Fibroblast of skin of abdomen (primary cell): ENCODE data around the gene BTBD18.
"Not testable (repeated sequence)": the region's sequence is repeated elsewhere in the genome, so short reads cannot be mapped to it uniquely, and the experiment has no call there.

Source experiments
- DNase-seq: peaks from one replicate; pipeline ENCODE4 v3.0.0-alpha.2; 2013

Gene BTBD18

DNA sequence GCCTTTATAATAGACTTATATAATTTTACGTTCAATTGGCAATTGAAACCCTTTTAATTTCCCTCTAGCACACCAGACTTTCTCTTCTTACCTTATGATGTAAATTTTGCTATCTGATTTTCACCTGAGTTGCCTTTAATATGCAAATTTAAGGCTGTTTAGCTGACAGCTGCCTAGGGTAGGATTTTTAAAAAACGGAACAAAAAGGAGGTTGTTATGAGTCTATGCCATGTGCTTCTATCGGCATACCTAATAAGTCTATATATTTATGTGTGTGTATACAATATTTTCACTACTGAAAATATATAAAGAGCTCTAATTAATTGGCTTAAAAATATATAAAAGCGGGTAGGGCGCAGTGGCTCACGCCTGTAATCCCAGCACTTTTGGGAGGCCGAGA, 22.1 kb downstream of the BTBD18 start:
- DNase-seq: no peak

DNA sequence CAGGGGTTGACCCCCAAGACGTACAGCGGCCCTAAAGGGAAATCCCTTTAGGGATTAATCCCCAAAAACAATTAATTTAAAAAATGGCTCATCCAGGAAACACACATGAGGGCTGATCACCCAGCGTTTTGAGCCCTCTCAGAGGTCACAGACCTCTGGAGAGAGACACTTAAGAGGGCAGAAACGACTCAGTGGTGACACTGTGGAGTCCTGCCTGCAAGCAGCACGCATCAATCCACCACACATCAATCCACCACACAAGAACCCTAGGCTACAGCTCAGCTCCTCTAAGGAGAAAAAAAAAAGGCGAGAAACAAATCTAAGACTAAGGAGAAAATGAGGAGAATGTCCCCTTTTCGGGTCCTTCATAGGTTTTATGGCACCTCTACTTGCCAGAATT, 22.8 kb downstream of the BTBD18 start:
- DNase-seq: no peak

DNA sequence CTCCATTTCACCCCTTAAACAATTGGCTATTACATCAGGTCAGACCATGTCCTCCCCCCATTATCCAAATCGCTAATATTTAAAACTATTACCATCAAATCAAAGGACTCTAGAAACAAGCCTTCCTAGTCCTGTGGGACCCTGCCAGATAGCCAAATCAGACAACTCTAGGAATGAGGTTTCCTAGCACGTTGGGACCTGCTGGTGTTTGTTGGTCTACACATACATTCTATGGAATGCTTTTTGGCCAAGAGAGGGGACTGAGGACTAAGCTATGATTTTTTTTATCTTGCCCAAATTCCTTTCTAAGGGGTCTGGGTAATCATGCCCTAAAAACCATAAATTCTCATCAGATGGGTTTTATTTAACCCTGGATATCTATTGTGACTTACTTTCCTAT, 24.4 kb downstream of the BTBD18 start:
- no peak for DNase-seq

DNA sequence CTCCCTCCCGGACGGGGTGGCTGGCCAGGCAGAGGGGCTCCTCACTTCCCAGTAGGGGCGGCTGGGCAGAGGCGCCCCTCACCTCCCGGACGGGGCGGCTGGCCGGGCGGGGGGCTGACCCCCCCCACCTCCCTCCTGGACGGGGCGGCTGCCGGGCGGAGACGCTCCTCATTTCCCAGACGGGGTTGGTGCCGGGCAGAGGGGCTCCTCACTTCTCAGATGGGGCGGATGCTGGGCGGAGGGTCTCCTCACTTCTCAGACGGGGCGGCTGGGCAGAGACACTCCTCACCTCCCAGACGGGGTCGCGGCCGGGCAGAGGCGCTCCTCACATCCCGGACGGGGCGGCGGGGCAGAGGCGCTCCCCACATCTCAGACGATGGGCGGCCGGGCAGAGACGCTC, 34.9 kb downstream of the BTBD18 start:
- not testable (repeated sequence) for DNase-seq

DNA sequence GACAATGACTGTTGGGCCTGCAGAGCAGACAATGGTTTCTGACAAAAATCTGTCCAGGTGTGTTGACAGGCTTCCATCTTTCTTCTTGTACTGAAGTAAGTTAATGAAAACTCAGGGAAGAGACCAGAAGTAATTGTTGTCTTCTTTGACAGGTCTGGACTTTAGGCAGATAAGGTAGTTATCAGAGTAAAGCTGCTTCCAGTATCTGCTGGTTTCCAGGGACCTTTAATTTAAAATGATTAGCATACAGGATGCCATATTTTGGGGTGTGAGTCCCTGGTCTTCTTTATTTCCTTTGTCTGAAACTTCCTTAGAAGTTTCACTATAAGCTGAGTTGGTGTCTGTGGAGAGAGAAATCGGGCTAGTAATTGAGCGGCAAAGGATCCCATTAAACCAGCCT, 37.8 kb downstream of the BTBD18 start:
- DNase-seq: no peak

DNA sequence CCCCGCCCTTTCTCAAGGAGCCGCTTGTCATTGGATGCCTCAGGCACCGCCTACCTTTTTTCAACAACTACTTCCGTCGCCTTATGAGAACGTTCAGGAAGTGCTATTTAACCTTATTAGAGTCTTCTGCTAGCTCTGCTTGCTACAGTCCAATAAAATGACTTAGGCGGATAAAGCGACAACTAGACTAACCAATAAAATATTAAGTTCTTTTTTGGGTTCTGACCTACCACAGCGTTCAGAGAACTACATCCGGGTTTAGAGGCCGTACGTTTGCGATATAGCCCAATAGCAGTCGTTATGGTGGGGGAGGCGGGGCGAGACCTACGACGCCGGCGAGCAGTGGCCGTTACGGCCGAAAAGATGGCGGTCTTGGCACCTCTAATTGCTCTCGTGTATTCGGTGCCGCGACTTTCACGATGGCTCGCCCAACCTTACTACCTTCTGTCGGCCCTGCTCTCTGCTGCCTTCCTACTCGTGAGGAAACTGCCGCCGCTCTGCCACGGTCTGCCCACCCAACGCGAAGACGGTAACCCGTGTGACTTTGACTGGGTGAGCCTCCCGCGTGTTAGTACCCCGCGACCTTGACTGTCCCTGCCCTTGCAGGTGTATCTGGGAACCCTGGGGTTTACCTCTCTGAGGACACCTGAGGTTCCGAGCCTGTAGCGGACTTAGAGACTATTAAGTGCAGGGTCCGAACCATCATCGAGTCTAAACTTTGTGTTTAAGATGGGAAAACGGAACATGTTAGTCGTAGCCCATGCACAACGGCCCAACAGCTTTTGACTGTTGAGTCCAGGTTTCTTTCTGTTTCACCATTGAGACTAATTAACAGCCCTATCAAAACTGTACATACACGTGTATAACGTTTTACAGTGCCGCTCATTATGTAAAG, 39.1 kb downstream of the BTBD18 start, which contains the start of gene TMX2:
TSS of gene TMX2 (plus strand) at position 338 of the 895 bp plus-strand sequence. CDS start at position 364, 26 bp downstream.
- DNase-seq: peak; percentile 99

DNA sequence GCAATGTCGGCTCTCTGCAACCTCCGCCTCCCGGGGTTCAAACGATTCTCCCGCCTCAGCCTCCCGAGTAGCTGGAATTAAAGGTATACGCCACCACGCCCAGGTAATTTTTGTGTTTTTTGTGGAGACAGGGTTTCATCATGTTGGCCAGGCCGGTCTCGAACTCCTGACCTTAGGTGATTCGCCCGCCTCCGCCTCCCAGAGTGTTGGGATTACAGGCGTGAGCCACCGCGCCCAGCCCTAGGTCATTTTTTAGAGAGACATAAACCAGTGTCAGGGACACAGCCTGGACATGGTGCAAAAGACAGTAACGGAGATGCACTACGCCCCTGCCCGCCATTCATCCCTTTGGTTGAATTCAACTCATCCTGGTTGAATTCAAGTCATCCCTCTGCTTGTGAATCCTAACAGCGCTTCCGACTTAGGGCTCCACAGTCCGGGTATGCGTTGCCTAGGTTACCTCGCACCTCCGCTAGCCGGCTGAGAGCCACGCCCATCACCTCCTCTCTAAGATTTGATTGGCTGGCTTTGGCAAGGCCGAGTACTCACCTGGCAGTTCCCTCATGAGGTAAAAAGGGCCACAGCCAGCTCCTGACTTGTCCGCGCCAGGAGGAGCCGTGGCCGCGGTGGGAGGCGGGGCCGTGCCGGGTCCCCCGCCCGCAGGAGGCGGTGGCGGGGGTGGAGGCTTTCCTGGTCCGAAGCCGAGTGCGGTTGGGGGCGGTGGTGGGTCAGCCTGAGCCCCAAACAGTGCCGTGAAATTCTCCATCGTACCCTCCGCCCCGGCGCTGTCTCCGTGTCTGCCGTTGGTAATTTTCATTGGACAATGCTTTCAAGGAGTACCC, 40.0 kb downstream of the BTBD18 start, which contains the start of gene MED19:
TSS of gene MED19 (minus strand) at position 802 of the 842 bp plus-strand sequence. CDS start at position 766, 36 bp downstream.
- peak; percentile 61 for DNase-seq

DNA sequence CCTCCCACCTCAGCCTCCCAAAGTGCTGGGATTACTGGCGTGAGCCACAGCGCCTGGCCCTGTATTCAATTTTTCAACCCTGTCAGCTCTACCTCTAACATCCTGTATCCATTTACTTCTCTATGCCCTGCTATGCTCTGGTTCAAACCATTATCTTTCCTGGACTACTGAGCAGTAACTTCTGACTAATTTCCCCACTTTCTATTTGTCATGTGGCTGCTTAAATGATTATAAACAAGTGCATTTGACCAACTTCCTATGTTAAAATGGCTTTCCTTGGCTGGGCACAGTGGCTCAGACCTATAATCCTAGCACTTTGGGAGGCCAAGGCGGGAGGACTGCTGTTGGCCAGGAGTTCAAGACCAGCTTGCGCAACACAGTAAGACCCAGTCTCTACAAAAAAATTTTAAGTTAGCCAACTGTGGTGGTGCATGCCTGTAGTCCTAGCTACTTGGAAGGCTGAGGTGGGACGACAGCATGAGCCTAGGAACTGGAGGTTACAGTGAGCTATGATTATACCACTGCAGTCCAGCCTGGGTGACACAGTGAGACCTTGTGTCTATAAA, 41.7 kb downstream of the BTBD18 start:
- DNase-seq: no peak

DNA sequence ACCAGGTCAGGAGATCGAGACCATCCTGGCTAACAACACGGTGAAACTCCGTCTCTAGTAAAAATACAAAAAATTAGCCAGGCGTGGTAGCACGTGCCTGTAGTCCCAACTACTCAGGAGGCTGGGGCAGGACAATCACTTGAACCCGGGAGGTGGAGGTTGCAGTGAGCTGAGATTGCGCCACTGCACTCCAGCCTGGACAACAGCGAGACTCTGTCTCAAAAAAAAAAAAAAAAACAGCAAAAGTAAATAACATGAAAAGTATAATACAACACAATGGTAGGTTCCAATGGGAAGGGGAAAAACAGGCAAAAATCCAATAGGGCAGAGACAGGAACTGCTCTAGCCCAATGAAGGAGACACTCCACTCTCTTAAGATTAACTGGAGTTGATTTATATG, 46.2 kb downstream of the BTBD18 start:
- DNase-seq: not testable (repeated sequence)

DNA sequence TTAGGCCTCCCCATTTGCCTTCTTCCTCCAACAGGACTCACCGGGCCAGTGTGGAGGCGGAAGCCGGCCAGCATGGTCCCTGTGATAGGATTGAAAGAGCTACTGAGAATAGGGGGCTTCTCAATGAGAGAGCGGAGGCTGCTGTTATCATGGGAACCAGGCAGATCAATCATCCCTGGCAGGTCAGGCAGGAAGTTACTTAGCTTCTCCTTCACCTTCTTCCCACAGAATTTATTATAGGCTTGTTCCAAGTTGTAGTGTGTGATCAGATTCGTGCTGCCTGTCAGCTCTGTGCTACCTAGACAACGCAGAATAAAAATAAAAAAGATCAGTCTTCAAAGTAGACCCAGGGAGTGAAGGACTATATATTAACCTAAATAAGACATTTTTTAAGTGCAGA, 46.7 kb downstream of the BTBD18 start:
- no peak for DNase-seq

DNA sequence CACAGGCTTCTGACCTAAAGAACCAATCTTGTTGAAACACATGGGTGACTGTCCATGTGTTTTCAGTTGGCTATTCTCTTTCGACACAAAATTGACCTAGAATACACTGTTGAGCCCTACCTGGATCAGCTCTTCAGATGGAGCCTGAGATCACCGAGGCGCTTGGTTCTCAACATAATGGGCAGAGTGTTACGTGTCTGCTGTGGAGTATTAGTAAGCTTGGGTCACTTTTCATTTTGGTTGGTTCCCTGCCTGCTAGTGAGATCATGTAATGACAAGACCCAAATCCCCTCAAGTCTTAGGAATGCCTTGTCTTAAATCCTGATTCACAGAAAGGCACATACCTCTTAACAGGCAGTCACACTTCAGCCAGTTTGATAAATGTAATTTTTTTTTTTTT, 48.3 kb downstream of the BTBD18 start:
- no peak for DNase-seq

DNA sequence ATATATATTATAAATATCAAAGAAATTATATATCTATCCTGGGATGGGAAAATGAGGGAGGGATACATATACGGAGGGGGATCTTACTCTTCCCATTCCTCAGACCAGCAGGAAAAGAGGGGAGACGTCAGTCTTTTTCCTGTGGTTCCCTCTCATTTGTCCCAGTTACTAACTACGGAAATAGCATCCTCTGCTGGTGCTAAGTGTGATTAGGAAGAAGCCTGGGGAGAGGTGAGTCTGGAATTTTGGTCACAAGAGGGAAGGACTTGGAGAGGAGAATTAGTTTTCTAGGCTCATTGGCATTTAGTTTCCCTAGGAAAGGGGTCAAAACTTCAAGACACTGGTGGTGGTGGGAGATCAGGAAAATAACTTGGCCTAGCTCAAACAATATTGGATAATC, 51.2 kb downstream of the BTBD18 start:
- DNase-seq: no peak

DNA sequence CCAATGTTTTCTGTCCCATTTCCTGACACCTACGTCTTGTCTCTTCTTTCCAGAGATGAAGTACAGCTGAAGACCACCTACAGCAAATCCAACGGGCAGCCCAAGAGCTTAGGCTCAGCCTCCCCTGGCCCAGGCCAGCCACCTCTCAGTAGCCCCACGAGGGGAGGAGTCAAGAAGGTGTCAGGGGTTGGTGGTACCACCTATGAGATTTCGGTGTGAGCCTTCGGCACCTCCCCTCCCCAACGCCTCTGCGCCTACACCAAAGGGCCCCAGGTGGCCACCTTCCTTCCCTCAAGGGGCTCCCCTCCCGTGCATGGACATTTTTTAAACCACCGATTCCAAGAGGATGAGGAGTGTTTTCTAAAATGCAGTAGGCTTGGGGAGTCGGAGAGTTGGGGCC, 51.8 kb downstream of the BTBD18 start:
- no peak for DNase-seq

DNA sequence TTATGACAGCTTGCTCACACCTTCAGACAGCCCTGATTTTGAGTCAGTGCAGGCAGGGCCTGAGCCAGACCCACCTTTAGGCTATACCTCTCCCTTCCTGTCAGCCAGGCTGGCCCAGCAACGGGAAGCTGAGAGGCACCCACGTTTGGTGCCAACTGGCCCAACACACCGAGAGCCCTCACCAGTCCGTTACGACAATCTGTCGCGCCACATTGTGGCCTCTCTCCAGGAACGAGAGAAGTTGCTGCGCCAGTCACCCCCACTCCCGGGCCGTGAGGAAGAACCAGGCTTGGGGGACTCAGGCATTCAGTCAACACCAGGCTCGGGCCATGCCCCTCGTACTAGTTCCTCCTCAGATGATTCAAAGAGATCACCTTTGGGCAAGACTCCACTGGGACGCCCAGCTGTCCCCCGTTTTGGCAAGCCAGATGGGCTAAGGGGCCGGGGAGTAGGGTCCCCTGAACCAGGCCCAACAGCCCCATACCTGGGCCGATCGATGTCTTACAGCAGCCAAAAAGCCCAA, 52.7 kb downstream of the BTBD18 start:
- no peak for DNase-seq
